ENCODE results near the gene ACER3. TPM values are rescaled to one million over a fixed set of nuclear protein-coding genes. Genes with fewer than 3 reads are reported as not detected.

The ACER3 gene
- total RNA-seq, 1 experiment from 2014 or later: 13.7 TPM

- peaks cover 7% of the 10 kb centered on the region for H3K4me1 Mint-ChIP-seq
- H3K4me3 Mint-ChIP-seq: no peak overlapping the region
- POLR2A ChIA-PET: no interaction called here
- no peaks in the 10 kb centered on the region for H3K9me3 Mint-ChIP-seq
- TF ChIP-seq, protein P1, sequence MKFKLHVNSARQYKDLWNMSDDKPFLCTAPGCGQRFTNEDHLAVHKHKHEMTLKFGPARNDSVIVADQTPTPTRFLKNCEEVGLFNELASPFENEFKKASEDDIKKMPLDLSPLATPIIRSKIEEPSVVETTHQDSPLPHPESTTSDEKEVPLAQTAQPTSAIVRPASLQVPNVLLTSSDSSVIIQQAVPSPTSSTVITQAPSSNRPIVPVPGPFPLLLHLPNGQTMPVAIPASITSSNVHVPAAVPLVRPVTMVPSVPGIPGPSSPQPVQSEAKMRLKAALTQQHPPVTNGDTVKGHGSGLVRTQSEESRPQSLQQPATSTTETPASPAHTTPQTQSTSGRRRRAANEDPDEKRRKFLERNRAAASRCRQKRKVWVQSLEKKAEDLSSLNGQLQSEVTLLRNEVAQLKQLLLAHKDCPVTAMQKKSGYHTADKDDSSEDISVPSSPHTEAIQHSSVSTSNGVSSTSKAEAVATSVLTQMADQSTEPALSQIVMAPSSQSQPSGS (CRISPR knock-in tag; IDR thresholded peaks at IDR 0.05; ENCODE audit: borderline replicate concordance, low read depth): no peak
- no peak for TF ChIP-seq TP53 (CRISPR knock-in tag; IDR thresholded peaks at IDR 0.05)
- no peak for TF ChIP-seq E2F4 (CRISPR knock-in tag; IDR thresholded peaks at IDR 0.05; ENCODE audit: borderline replicate concordance, low read depth)
- TF ChIP-seq, protein P2, sequence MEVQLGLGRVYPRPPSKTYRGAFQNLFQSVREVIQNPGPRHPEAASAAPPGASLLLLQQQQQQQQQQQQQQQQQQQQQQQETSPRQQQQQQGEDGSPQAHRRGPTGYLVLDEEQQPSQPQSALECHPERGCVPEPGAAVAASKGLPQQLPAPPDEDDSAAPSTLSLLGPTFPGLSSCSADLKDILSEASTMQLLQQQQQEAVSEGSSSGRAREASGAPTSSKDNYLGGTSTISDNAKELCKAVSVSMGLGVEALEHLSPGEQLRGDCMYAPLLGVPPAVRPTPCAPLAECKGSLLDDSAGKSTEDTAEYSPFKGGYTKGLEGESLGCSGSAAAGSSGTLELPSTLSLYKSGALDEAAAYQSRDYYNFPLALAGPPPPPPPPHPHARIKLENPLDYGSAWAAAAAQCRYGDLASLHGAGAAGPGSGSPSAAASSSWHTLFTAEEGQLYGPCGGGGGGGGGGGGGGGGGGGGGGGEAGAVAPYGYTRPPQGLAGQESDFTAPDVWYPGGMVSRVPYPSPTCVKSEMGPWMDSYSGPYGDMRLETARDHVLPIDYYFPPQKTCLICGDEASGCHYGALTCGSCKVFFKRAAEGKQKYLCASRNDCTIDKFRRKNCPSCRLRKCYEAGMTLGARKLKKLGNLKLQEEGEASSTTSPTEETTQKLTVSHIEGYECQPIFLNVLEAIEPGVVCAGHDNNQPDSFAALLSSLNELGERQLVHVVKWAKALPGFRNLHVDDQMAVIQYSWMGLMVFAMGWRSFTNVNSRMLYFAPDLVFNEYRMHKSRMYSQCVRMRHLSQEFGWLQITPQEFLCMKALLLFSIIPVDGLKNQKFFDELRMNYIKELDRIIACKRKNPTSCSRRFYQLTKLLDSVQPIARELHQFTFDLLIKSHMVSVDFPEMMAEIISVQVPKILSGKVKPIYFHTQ (CRISPR knock-in tag; IDR thresholded peaks at IDR 0.05): no peak
- no peak for TF ChIP-seq GABPB1 (CRISPR knock-in tag; IDR thresholded peaks at IDR 0.05)
- TF ChIP-seq IRF2 (CRISPR knock-in tag; IDR thresholded peaks at IDR 0.05; ENCODE audit: borderline replicate concordance, low read depth): no peak
- TF ChIP-seq MXD4 (CRISPR knock-in tag; IDR thresholded peaks at IDR 0.05; ENCODE audit: borderline replicate concordance): no peak
- no peak for TF ChIP-seq ZNF219 (CRISPR knock-in tag; IDR thresholded peaks at IDR 0.05; ENCODE audit: borderline replicate concordance)
- TF ChIP-seq ESRRA (CRISPR knock-in tag; IDR thresholded peaks at IDR 0.05; ENCODE audit: borderline replicate concordance): no peak
- H3K27me3 Mint-ChIP-seq (ENCODE audit: low read depth): peaks cover 4% of the 10 kb centered on the region; the same call in 1 of the 2 replicates
- ATAC-seq: no peak
- DNase-seq (ENCODE audit: low spot score): no peak
- no peaks in the 10 kb centered on the region for H3K36me3 Mint-ChIP-seq
- CTCF ChIA-PET: interaction anchor here (1.3 to 2.6 kb wide), 4 partner anchors 9 to 298 kb away, joined by 3 to 21 read pairs (median 12); no protein-coding TSS in a partner anchor
- H3K27ac Mint-ChIP-seq: no peak overlapping the region
These were observed 170.9 kb downstream of the ACER3 start for GRCh38 chr11:77031599-77031998.

DNA sequence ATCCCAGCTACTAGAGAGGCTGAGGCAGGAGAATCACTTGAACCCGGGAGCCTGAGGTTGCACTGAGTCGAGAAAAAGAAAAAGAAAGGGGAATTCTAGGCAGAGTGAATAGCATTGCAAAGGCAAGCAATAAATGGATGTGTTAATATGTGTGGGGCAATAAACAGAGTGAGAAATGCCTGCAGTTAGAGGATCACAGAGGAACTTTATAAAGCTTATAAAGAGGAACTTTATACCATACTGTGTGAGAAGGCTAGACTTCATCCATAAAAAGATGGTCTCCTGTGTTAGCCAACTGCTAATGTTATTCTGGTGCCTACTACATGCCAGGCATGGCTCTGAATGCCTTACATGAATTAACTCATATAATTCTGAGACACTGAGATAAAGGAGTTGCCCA is 174.3 kb downstream of the ACER3 start:
- H3K36me3 Mint-ChIP-seq: no peaks in the 10 kb centered on the region
- peaks cover 27% of the 10 kb centered on the region for H3K27me3 Mint-ChIP-seq (ENCODE audit: low read depth)
- H3K4me1 Mint-ChIP-seq: peaks cover 7% of the 10 kb centered on the region
- H3K9me3 Mint-ChIP-seq: no peaks in the 10 kb centered on the region
- no peak for DNase-seq (ENCODE audit: low spot score)
- no peak overlapping the region for H3K27ac Mint-ChIP-seq
- ChIA-PET CTCF (interaction anchor here (1.8 to 9.0 kb wide), 2 partner anchors 80 to 116 kb away, joined by 4 to 86 read pairs; no protein-coding TSS in a partner anchor), POLR2A (no interaction called here)
- TF ChIP-seq GABPB1 (CRISPR knock-in tag; IDR thresholded peaks at IDR 0.05) (no peak), GTF2I (CRISPR knock-in tag; conservative IDR thresholded peaks at IDR 0.05) (no peak), ATF6 (CRISPR knock-in tag; IDR thresholded peaks at IDR 0.05) (no peak), ZNF396 (CRISPR knock-in tag; IDR thresholded peaks at IDR 0.05; ENCODE audit: borderline replicate concordance) (no peak), ZNF219 (CRISPR knock-in tag; IDR thresholded peaks at IDR 0.05; ENCODE audit: borderline replicate concordance) (no peak)
- no peak overlapping the region for H3K4me3 Mint-ChIP-seq
- ATAC-seq: no peak

- H3K4me1 Mint-ChIP-seq: peaks cover 7% of the 10 kb centered on the region
- DNase-seq (ENCODE audit: low spot score) (no peak), ATAC-seq (no peak)
- no peaks in the 10 kb centered on the region for H3K36me3 Mint-ChIP-seq
- no peak overlapping the region for H3K4me3 Mint-ChIP-seq
- ChIA-PET CTCF (interaction anchor here (1.8 to 9.0 kb wide), 2 partner anchors 79 to 116 kb away, joined by 4 to 86 read pairs; no protein-coding TSS in a partner anchor), POLR2A (no interaction called here)
- TF ChIP-seq ZNF423 (CRISPR knock-in tag; IDR thresholded peaks at IDR 0.05) (no peak), JUN (CRISPR knock-in tag; IDR thresholded peaks at IDR 0.05) (no peak)
- no peaks in the 10 kb centered on the region for H3K9me3 Mint-ChIP-seq
- H3K27ac Mint-ChIP-seq: no peak overlapping the region
- peaks cover 32% of the 10 kb centered on the region for H3K27me3 Mint-ChIP-seq (ENCODE audit: low read depth)
These were observed 174.9 kb downstream of the ACER3 start for GRCh38 chr11:77035580-77035979.

Data from WTC11 (cell line).